HUDEP-2 (cell line): ENCODE data around the gene USP6NL.

Source experiments
- DNase-seq, 76 experiments: peaks; one replicate each; lab custom pipeline; 2025; ENCODE audit not compliant: unreplicated experiment in 76 of 76; lab: John Stamatoyannopoulos, UW

USP6NL gene

DNA sequence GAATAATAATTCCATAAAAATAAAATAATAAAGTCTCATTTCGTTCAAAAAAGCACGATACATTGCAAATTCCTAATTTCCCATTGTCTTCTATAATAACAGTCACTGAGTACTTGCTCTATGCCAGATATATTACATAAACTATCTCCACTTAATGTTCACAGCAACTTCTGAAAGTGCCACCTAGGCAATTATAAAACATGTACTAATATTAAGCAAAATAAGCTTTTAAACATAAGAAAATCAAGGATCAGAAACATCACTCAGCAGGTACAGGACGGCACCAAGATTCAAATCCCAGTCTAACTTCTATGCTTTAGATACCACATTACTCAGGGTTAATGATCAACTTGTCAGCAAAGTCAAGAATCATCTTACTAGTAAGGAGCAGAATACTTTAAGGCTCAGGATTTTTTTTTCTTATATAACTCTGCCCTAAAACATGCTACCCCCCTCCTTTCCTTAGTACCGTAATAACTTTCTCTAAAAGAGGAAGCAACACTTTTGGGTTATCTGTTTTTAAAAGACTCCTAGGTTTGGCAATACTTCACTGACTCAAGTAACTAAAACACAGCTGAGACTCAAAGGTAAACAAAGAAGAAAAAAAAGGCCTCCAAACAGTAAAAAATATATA, 51.3 kb downstream of the USP6NL start:
- DNase-seq, result peak in 2 of 76 experiments; percentile 2 to 21

DNA sequence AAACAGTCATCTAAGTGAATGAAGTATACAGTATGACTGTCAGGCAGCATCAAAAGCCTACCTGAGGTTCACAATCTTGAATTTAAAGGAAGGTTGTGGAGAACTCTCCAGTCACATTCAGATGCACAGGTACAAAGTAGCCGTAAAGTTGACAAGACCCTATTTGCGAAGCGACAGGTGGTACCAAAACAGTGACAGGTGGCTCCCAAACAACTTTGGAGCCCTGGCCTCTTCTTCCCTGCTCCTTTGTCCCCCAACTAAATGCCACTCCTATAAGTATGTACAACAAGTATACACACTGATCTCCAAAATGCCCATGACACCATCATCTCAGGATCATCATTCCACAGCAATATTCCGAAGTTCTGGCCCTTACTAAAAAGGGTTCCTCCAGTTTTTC, 53.5 kb downstream of the USP6NL start:
- no peak for DNase-seq

DNA sequence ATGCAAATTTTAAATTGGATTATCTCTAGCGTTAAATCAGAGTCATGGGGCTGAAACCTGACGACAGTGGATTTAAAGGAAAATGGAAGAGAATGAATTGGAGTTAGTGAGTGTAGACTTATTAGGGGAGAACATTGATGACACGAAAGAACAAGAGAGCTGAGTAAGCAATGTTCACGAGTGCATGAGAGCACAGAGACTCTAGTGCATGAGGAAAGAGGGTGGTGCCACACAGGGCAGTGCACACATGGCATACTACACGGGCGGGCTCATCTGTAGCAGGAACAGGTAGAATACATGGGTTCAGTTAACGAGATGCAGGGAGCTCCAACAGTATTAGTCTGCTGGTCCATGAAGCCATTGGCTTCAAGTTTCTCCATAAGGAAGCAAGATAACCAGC, 53.9 kb downstream of the USP6NL start:
- no peak for DNase-seq

DNA sequence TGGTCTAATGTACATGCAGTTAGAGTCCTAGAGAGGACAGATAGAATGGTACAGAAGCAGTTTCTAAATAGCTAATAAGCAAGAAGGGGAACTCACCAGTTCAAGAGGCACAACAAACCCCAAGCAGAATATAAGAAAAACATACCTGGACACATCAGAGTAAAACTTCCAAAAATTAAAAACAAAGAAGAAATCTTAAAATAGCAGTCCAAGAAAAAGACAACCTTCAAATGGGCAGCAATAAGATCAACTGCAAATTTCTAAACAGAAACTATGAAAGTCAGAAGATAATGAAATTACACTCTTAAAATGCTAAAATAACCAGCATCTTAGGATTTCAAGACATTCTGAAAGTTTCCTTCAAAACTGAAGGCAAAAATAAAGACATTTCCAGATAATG, 55.9 kb downstream of the USP6NL start:
- DNase-seq, result no peak

DNA sequence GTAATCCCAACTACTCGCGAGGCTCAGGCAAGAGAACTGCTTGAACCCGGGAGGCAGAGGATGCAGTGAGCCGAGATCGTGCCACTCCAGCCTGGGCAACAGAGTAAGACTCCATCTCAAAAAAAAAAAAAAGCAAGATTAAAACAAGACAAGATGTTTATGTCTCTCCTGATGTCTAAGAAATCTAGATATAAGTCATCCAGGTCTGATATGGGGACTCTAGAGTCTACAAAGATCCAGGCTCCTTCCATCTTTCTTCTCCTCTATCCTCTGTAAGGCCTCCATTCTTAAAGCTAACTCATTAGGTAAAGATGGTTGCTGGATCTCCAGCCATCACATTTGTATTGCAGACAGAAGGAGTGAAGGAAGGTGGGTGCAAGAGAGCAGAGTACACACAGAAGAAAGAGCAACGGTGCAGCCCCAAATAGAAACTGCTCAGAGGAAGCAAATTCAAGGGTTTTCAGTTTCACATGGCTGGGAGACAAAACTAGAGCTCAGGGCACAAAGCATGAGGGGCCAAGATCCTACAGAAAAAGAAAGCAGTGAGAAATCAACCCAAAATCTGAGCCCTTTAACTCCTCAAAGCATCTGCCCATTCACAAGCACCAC, 57.6 kb downstream of the USP6NL start:
- no peak for DNase-seq

DNA sequence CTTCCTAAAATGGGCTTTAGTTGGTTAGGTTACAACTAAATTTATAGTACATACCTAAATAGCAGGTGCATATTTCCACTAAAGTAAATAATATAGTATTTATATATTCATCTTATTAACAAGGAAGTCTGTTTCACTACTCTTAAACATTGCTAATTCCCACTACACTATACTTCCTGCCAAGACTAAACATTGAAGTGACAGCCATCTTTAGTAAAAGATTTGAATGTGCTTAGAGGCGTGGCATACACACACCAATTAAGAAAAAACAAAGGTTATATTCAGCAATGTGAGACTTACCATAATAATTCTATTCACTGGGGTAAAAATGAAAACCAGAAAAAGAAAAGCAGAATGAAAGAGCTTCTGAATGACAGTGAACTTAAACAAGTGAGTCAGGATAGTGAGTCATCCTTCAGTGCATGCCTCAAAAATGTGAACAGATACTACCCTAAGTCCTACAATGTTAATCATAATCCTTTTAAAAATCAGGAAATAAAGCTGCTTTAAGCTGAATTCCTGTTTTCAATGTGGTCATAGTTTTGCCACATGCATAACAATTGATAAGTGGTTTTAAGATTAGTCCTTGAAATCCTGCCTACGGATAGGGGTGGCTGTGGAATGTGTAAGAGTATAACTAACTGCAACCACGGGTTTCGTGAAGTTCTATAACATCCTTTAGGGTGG, 59.4 kb downstream of the USP6NL start:
- DNase-seq, result peak in 7 of 76 experiments; percentile 9 to 34 (median 14)

DNA sequence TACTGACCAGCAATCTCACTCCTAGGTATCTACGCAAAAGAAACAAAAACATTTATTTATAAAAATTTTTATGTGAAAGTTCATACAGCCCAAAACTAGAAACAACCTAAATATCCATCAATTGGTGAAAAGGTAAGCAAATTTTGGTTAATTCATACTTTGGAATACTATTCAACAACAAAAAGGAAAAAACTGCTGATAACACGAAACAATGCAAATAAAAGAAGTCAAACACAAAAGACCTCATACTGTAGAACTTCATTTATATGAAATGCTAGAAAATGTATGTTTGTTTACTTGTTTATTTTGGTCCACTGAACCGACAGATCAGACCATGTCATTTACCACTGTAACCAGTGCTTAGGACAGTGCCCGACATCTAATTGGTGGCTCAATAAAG, 60.3 kb downstream of the USP6NL start:
- DNase-seq, result no peak

DNA sequence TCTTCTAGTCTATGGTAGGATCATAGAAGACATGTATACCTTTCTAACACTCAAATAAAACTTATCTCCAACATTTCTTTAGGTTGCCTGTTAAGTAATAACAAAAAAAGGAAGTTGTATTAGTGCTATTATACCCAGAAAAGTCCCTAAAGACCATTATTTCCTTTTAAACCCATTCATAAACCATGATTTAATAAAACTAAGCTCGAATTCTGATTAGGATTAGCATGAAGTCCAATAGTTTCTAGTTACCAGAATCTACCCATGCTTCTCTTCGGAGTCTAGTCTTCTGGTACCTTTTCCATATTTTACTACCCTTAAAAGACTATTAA, 62.7 kb downstream of the USP6NL start:
- DNase-seq, result no peak

DNA sequence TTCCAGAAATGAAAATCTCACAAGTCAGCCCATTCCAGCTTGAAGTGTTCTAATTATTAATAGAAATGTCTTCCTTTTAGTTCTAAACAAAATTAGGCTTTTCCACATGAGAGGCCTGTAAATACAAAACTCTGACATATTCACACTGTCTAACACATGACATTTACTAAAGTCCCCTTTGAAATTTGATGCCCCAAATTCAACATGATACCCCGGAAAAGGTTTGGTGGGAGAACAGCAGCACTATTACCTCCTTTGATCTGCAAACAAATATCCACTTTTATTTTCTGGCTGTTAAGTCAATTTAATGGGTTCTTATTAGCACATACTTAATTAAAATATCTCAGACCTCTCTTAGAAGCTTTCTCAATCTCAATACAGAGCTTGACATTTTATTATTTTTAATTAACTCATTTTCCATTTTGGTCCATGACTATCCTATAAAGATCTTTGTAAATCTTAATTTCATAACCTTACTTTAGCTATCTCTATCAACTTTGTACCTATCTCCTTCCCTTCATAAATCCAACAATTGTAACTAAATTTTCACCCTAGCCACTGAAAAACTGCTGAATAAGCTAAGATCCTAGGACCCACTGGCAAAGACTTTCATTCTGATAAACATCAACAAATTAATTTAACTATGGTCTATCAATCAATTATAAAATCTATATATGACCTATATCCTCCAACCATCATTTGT, 63.2 kb downstream of the USP6NL start:
- no peak for DNase-seq

DNA sequence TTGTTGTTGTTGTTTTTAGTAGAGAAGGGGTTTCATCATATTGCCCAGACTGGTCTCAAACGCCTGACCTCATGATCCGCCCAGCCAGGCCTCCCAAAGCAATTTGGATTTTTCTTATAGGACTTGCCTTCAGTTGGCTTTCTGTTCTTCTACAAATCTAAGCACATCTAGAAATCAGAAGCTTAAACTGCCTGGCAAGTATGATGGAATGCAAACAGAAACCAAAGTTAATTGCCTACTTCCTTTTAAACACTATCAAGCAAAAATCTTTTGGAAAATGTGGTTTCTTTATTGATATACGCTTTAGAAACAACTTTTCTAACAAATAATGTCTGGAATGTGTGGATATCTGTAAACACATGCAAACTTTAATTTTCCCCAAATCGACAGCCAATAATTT, 64.9 kb downstream of the USP6NL start:
- DNase-seq, result no peak

DNA sequence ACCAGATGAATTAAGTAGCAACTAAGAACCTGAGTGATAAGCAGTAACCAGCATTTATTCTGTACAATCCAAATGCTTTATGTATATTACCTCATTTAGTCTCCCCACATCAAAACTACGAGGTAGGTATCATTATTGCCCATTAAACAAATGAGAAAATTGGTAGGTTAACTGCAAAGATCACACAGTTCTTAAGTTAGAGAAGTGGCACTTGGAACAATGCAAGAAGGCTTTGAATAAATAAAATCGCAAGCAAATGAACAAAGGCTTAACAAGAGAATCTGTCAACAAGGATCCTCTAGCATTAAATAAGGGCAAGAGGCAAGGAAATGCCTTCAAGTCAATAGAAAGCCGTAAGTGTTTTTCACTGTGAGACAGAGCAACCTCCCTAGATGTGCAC, 70.2 kb downstream of the USP6NL start:
- DNase-seq, result no peak

DNA sequence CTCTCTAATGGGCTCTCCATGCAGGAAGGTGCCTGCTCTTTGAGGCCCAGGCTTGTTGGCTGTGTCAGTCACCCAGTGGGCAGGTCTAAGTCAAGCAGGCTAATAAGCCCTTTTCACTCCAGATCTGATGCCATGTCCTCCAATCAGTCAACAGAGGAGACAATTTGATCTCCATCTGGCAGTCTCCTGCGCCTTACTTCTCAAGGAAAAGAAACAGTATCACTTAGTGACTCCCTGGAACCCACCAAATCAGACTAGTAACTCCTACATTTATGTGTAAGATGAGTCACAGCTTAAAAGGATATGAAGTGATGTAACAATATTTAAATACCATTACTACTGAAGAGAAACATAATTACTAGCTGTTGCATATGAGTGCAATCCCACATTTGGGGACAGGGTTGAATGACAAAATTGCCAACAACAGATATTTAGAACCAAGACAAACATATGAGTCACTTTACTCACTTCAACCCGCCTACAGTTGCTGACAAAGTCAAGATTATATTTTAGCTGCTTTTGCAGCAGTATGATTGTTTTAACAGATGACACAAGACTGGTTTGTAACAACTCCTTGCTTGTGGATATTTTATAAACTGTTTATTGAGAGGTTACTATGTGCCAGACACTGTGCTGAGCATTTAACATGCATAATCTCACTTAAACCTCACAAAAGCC, 72.1 kb downstream of the USP6NL start:
- peak in 15 of 76 experiments; percentile 6 to 52 (median 17) for DNase-seq

DNA sequence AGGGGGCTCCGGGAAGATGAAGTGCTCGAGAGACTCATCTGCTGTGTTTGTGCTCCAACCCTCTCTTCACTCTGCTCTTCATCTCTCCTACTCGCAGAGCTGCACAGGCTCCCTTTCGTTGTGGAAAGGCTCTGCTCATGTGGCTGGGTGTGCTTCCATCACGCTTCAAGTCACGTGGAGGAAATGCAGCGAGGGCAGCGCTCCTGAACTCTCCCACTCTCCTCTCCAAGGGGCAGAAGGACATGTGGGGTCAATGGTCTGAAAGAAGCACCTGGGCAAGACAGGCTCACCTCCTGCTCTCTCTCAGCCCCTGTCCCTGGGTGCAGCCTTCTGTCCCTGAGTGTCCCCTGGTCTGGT, 72.6 kb downstream of the USP6NL start:
- DNase-seq, result no peak

DNA sequence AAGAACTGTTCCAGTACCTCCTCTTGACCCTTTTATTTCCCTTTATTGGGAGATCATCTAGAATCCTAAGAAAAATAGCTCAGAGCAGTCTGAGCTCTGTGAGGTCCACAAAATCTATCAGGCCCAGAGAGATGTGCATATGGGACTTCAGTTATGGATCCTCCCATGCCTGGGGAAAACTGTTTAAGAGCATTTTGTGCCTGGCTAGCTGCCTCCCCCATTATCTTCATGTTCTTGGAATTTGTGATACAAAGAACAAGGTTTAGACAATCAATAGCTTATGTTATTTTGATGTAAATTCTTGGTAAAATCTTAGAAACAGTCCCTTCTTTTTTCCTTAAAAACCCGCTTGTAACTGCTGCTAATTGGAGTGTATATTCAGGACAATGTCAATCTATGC, 75.2 kb downstream of the USP6NL start:
- no peak for DNase-seq

DNA sequence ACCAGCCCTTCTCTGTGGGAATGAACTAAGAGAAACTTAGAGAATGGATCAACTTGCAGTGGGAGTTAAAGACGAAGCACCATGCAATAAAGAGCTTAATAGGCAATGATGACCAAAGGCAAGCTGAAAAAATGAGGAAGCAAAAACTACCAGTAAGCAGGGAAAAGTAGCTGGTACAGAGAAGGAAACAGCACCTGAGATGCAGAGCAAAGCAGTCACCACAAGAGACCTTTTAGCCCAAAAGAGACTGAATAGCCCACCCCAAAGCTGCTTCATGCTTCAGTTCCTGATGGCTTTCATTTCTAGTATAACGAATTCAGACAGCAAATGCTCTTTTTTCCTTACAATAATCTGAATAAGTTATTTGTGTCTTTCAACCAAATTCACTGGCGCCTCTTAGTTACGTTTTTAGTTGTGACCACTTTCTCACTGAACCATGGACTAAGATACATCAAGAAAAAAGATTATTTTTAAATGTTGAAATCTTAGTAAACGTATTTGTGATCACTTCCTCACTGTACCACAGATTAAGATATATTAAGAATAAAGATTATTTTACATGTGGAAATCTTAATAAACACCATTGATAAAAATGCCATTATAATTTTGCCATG, 76.0 kb downstream of the USP6NL start:
- DNase-seq, result no peak

DNA sequence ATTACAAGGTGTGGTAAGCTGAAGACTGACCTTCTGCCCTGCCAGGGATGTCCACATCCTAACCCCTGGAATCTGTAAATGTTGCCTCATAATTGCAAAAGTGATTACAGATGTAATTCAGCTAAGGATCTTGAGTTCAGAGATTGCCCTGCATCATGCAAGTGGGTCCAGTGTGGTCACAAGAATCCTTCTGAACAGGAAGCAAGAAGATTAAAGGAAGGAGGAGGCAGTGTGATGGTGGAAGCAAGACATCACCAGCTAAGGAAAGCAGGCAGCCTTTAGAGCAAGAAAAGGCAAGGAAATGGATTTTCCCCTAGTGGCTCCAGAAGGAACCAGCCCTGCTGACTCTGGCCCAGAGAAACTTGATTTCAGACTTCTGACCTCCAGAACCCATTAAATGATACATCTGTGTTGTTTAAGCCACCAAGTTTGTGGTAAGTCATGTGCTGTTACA, 78.1 kb downstream of the USP6NL start:
- DNase-seq, result peak in 3 of 76 experiments; percentile 6 to 17 (median 9)

DNA sequence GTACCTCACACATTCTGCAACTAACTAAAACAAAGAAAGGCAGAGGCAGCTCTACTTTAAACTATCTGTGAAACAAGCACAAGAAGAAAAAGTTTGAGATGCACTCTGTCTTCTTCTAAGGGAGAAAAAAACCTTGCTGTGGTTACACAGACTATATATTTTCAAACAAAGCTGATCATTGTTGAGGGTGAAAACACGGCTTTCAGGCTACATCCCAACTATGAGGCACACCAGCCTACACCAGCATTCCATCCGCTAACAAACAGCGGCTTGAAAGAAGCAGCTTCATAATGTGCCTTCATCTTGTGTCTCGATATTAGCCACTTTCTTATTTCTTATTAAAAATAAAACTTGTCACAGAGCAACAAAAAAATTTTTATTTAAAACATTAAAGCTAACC, 79.1 kb downstream of the USP6NL start:
- no peak for DNase-seq

DNA sequence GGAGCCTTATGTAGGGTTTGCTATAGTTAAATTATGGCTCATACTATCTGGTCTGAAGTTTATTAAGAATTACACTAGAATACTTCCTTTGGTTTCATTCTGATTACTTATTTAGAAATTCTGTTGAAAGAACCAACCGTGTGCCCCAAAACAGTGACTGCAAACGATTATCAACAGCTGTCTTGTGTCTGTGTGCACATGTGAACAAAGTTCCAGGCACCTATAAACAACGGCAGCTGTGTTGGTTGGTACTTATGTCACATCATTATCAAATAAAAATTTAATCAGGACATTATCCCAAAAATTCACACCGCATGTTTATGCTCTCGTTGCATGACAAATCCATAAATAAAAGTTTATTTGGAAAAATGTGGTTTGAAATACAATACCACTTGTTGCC, 80.6 kb downstream of the USP6NL start:
- DNase-seq, result no peak

DNA sequence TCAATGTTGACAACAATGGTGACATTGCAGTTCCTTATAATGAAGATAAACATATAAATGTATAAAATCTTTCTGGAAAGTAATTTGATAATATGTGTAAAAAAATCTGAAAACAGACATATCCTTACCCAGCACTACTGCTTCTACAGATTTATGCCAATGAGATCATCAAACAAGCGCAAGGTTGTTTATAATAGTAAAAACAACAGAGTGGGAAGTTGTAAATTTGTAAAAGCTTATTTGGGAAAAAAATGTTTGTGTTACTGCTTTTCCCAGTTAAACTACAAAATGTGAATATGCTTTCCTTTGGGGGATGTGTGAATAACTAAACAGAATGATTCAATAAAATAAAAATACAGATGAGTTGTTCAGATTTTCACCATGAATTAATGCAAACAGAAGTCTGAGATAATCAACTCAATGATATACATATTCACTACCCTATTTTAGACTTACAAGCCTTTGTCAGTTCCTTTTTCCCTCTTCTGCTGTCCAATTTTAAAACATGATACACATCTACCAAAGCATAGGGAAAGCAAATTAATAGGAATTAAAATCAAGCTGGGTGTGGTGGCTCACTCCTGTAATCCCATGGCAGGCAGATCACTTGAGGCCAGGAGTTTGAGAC, 82.1 kb downstream of the USP6NL start:
- DNase-seq, result no peak

DNA sequence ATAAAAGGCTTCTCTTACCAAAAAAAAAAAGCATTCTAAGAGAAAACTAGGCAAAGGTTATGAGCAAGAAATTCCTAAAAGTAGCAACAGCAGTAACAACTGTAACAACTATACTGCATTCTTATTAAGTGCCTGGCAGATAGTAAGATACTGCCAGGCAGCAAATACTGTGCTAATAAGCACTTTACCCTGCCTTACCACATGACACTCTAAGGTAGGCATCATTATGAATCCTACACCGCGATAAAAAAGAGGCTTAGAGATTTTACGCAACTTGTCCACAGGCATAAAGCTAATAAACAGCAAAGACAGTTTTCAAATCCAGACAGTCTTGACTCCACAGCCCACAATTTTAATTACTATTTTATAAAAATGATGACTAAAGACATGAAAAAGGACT, 83.2 kb downstream of the USP6NL start:
- no peak for DNase-seq
